B cell (primary cell): ENCODE measurements around the gene CASKIN1. TPM values are rescaled to one million over a fixed set of nuclear protein-coding genes. Genes with fewer than 3 reads are reported as not detected.
"Not testable (repeated sequence)": the region's sequence is repeated elsewhere in the genome, so short reads cannot be mapped to it uniquely, and the experiment has no call there.

Source experiments
- ATAC-seq: fragments of 200-7000 bp; cut with Tn5 transposase; one replicate; pipeline ENCODE4 v1.10.0; 2021; ENCODE audit warnings: low read depth, mild to moderate bottlenecking, moderate number of reproducible peaks, moderate library complexity
- CTCF ChIA-PET: fragments of 350-600 bp; sonication (Branson Sonifier 250); formaldehyde crosslinking; loops from one replicate; lab custom pipeline; 2021; ENCODE audit warnings: antibody characterized with exemption, inconsistent platforms; lab: Charles Lee
- POLR2A ChIA-PET: fragments of 350-600 bp; sonication (Branson Sonifier 250); formaldehyde crosslinking; loops from one replicate; lab custom pipeline; 2021; ENCODE audit warnings: antibody characterized with exemption; lab: Charles Lee
- DNase-seq: peaks from one replicate; pipeline ENCODE4 v3.0.0; 2013
- H2AFZ ChIP-seq: 2 replicates; pipeline ENCODE4 v1.6.1; 2012; ENCODE audit warnings: mild to moderate bottlenecking, low read depth, low read length; ENCODE audit not compliant: insufficient read depth, poor library complexity, severe bottlenecking
- H3K27ac ChIP-seq, 2 donors: 1 replicate in 1 of 2; 2 replicates in 1 of 2; pipeline ENCODE4 v1.5.1; 2012 to 2013; ENCODE audit warnings: low read length in 2 of 2, mild to moderate bottlenecking in 2 of 2, moderate library complexity in 1 of 2
- H3K27me3 ChIP-seq, 4 experiments: fragments of 200-600 bp in 1 of 4; sonication (generic) in 1 of 4; replicated peaks in 1 of 4; 1 replicate in 2 of 4; 2 replicates in 2 of 4; pipeline versions ENCODE4 v1.6.1 to v1.7.0; 2013 to 2016; ENCODE audit warnings: low read length in 3 of 4, mild to moderate bottlenecking in 2 of 4, mixed read lengths in 1 of 4, moderate library complexity in 1 of 4; ENCODE audit not compliant: insufficient read depth in 4 of 4, control insufficient read depth in 3 of 4; ENCODE audit errors: control extremely low read depth in 1 of 4
- H3K36me3 ChIP-seq, 2 experiments: replicated peaks in 1 of 2; 1 replicate in 1 of 2; 2 replicates in 1 of 2; pipeline versions ENCODE4 v1.6.1 to v1.7.1; 2013; ENCODE audit warnings: low read length in 1 of 2; ENCODE audit not compliant: insufficient read depth in 2 of 2, control insufficient read depth in 1 of 2; ENCODE audit errors: control extremely low read depth in 1 of 2, extremely low read depth in 1 of 2
- H3K4me1 ChIP-seq, 2 donors: fragments of 200-600 bp in 1 of 2; sonication (generic) in 1 of 2; 1 replicate in 1 of 2; 2 replicates in 1 of 2; pipeline versions ENCODE4 v1.5.1 to v1.6.1; 2013 to 2017; ENCODE audit warnings: low read length in 2 of 2; ENCODE audit not compliant: control insufficient read depth in 2 of 2, insufficient read depth in 2 of 2
- H3K4me2 ChIP-seq: replicated peaks from 2 replicates; pipeline ENCODE3; 2012; ENCODE audit warnings: mild to moderate bottlenecking, low read depth, low read length; ENCODE audit not compliant: poor library complexity, severe bottlenecking
- H3K4me3 ChIP-seq, 5 experiments: fragments of 200-600 bp in 1 of 5; sonication (generic) in 1 of 5; 1 replicate in 3 of 5; 2 replicates in 2 of 5; pipeline versions ENCODE4 v1.5.1 to v1.7.0; 2011 to 2016; ENCODE audit warnings: low read length in 4 of 5, mild to moderate bottlenecking in 4 of 5, low read depth in 2 of 5, control low read depth in 1 of 5, moderate library complexity in 1 of 5; ENCODE audit not compliant: insufficient read depth in 1 of 5; ENCODE audit errors: control extremely low read depth in 1 of 5, extremely low read depth in 1 of 5
- H3K79me2 ChIP-seq: fragments of 200-600 bp; sonication (generic); one replicate; pipeline ENCODE4 v1.6.0; 2016; ENCODE audit warnings: low read length; ENCODE audit not compliant: control insufficient read depth, insufficient read depth
- H3K9ac ChIP-seq: fragments of 200-600 bp; sonication (generic); 2 replicates; pipeline ENCODE4 v1.6.1; 2017; ENCODE audit warnings: mild to moderate bottlenecking, low read length, moderate library complexity
- H3K9me3 ChIP-seq, 3 donors: one replicate each; pipeline versions ENCODE4 v1.6.1 to v1.7.1; 2013; ENCODE audit warnings: low read length in 2 of 3; ENCODE audit not compliant: control insufficient read depth in 2 of 3, insufficient read depth in 1 of 3; ENCODE audit errors: control extremely low read depth in 1 of 3
- H4K20me1 ChIP-seq: 2 replicates; pipeline ENCODE4 v1.6.0; 2012; ENCODE audit warnings: mild to moderate bottlenecking, low read length; ENCODE audit not compliant: insufficient read depth, control insufficient read depth, poor library complexity, severe bottlenecking
- H3K27ac Mint-ChIP-seq: one replicate; pipeline ENCODE4 v1.8.0; 2021; ENCODE audit warnings: mixed read lengths
- H3K27me3 Mint-ChIP-seq: one replicate; pipeline ENCODE4 v1.8.0; 2021; ENCODE audit warnings: mixed read lengths
- H3K4me1 Mint-ChIP-seq: one replicate; pipeline ENCODE4 v1.8.0; 2021; ENCODE audit warnings: mixed read lengths
- H3K4me3 Mint-ChIP-seq: one replicate; pipeline ENCODE4 v1.8.0; 2021; ENCODE audit warnings: mixed read lengths
- H3K9me3 Mint-ChIP-seq: one replicate; pipeline ENCODE4 v1.8.0; 2022; ENCODE audit warnings: mixed read lengths; ENCODE audit not compliant: insufficient read depth
- CTCF ChIP-seq: fragments of 200-600 bp; IDR thresholded peaks from one replicate; pipeline ENCODE4 v1.8.0; 2022; ENCODE audit warnings: antibody characterized with exemption, mild to moderate bottlenecking
- EZH2 ChIP-seq: IDR thresholded peaks from 2 replicates; pipeline ENCODE4 v1.6.1; 2012; ENCODE audit warnings: borderline replicate concordance, low read depth, mild to moderate bottlenecking, moderate library complexity, low read length; ENCODE audit not compliant: insufficient read depth, poor library complexity, severe bottlenecking
- WGBS: methylation state at CpG from one replicate; pipeline ENCODE4 v1.1.5; 2013; ENCODE audit warnings: missing lambda C conversion rate; ENCODE audit not compliant: insufficient coverage; 5-methylcytosine and 5-hydroxymethylcytosine counted together
- intact Hi-C: fragments of 100-400 bp; cut with micrococcal nuclease; formaldehyde crosslinking; loops from one replicate; pipeline ENCODE4 v1.10.0; 2022
- polyA plus RNA-seq: library from polyadenylated mRNA; depleted of rRNA; stranded (reverse); fragments of >200 nt; gene quantifications from 2 replicates; pipeline ENCODE4 v1.2.3, GENCODE V29; 2012
- total RNA-seq, 2 donors: library from RNA; stranded (reverse); fragments of 120-200 nt in 1 of 2; gene quantifications; 1 replicate in 1 of 2; 2 replicates in 1 of 2; pipeline versions ENCODE4 v1.2.3 to v1.2.4, GENCODE V29; 2013 to 2022

The CASKIN1 gene
- total and polyA plus RNA-seq, 2 donors (not counting 1 experiment from before 2014, with no cell fraction given): 0.01 TPM; not detected in 1

- Histone ChIP-seq H2AFZ (no peak overlapping the region), H3K4me1 (peaks cover 5 to 11% of the 10 kb centered on the region in 2 donors), H3K4me3 (no peak overlapping the region), H3K36me3 (no peaks in the 10 kb centered on the region), H3K9me3 (no peaks in the 10 kb centered on the region), H3K27ac (no peak overlapping the region), H3K79me2 (no peaks in the 10 kb centered on the region), H3K27me3 (no peaks in the 10 kb centered on the region), H4K20me1 (no peaks in the 10 kb centered on the region), H3K4me2 (no peak overlapping the region), H3K9ac (no peak overlapping the region)
- ChIA-PET POLR2A (no interaction called here), CTCF (interaction anchor here (1.1 kb wide), 1 partner anchor 139 kb away, joined by 3 read pairs; no protein-coding TSS in a partner anchor)
- H3K9me3 Mint-ChIP-seq: no peaks in the 10 kb centered on the region
- TF ChIP-seq CTCF (no peak), EZH2 (no peak)
- H3K4me3 Mint-ChIP-seq: no peak overlapping the region
- WGBS: 84% methylated on average over 31 of the region's 31 CpGs
- H3K27ac Mint-ChIP-seq: no peak overlapping the region
- intact Hi-C loops: loop anchor here (10.0 kb wide), 1 partner anchor 278 kb away; no protein-coding TSS in a partner anchor
- ATAC-seq (no peak), DNase-seq (peak; percentile 22)
- H3K27me3 Mint-ChIP-seq: no peaks in the 10 kb centered on the region
- H3K4me1 Mint-ChIP-seq: peaks cover 7% of the 10 kb centered on the region
Observed at GRCh38 chr16:2142942-2143877, 53.2 kb downstream of the CASKIN1 start.

- Histone ChIP-seq H3K4me3 (peak within 1 kb of the TSS in 4 of 5 experiments; percentile 37 to 56 (median 50)), H3K27ac (peak within 1 kb of the TSS; percentile 45 to 61), H3K9ac (peak within 1 kb of the TSS; percentile 58), H3K4me1 (peaks cover 4 to 10% of the 10 kb centered on the region in 2 donors), H2AFZ (peak within 1 kb of the TSS; percentile 60), H3K4me2 (peak within 1 kb of the TSS; percentile 68)
- ChIA-PET POLR2A (interaction anchor here (0.6 to 1.3 kb wide), 3 partner anchors 16 to 1783 kb away, joined by 3 read pairs; partner anchors contain the start of gene RPS2), CTCF (interaction anchor here (0.8 to 2.0 kb wide), 2 partner anchors 19 to 114 kb away, joined by 4 to 11 read pairs; partner anchors contain the start of gene TRAF7)
- not testable (repeated sequence) for H3K36me3 ChIP-seq, H3K27me3 ChIP-seq, H3K27me3 Mint-ChIP-seq, H4K20me1 ChIP-seq, H3K9me3 ChIP-seq, H3K9me3 Mint-ChIP-seq, H3K79me2 ChIP-seq
- ATAC-seq: peak; percentile 77
- intact Hi-C loops: loop anchor here (1.0 kb wide), 1 partner anchor 19 kb away; the partner anchor contains the start of gene TRAF7
- H3K4me1 Mint-ChIP-seq: peaks cover 10% of the 10 kb centered on the region
- peak within 1 kb of the TSS; percentile 97 for H3K4me3 Mint-ChIP-seq
- under 1% methylated on average over 39 of the region's 81 CpGs for WGBS
- peak; percentile 95 for DNase-seq
- peak within 1 kb of the TSS; percentile 99 for H3K27ac Mint-ChIP-seq
Observed at GRCh38 chr16:2135770-2136490, 60.5 kb downstream of the CASKIN1 start, which contains the start of gene PKD1. Gene PKD1 (minus strand): TSS chr16:2135898. CDS start chr16:2135689, 209 bp downstream.

GRCh38 chr16:2135071-2135470 lies 61.3 kb downstream of the CASKIN1 start:
- H3K79me2 ChIP-seq, H3K4me2 ChIP-seq, POLR2A ChIA-PET, H3K27ac Mint-ChIP-seq, ATAC-seq, CTCF ChIA-PET, H3K9me3 Mint-ChIP-seq, H3K27ac ChIP-seq, intact Hi-C loops, H3K27me3 Mint-ChIP-seq, H4K20me1 ChIP-seq, H3K27me3 ChIP-seq, H3K4me1 Mint-ChIP-seq, H3K9me3 ChIP-seq, H2AFZ ChIP-seq, H3K4me1 ChIP-seq, H3K36me3 ChIP-seq: not testable (repeated sequence)
- Histone ChIP-seq H3K4me3 (peak overlapping the region in 3 of 5 experiments; percentile 19 to 48 (median 38)), H3K9ac (peak overlapping the region; percentile 45)
- peak overlapping the region; percentile 77 for H3K4me3 Mint-ChIP-seq
- 0% methylated on average over 16 of the region's 42 CpGs for WGBS
- DNase-seq: peak; percentile 37
